Measurements from ENCODE around the gene ASB7. TPM values are rescaled to one million over a fixed set of nuclear protein-coding genes. Genes with fewer than 3 reads are reported as not detected.

ASB7 gene
- polyA plus RNA-seq, 4 donors: 4.2 to 11.1 (median 5.0) TPM

- Histone ChIP-seq H3K36me3 (ENCODE audit: control insufficient read depth in 3 of 3, insufficient read depth in 2 of 3, low read depth in 1 of 3, low read length in 3 of 3) (peaks cover 0 to 3% (median 0%) of the 10 kb centered on the region in 3 donors), H3K4me1 (ENCODE audit: control insufficient read depth in 3 of 3, insufficient read depth in 2 of 3, low read depth in 1 of 3, low read length in 2 of 3) (no peaks in the 10 kb centered on the region), H3K4me3 (ENCODE audit: low read depth in 1 of 3, low read length in 3 of 3) (no peak overlapping the region), H3K27ac (ENCODE audit: low read depth in 1 of 3, low read length in 2 of 3) (no peak overlapping the region), H3K27me3 (ENCODE audit: control insufficient read depth in 3 of 3, insufficient read depth in 3 of 3, low read length in 3 of 3) (no peaks in the 10 kb centered on the region), H3K9me3 (ENCODE audit: control insufficient read depth in 2 of 2, insufficient read depth in 1 of 2, low read depth in 1 of 2, low read length in 1 of 2) (no peaks in the 10 kb centered on the region)
- DNase-seq: no peak
- WGBS, 3 donors: 89 to 97% (median 96%) methylated on average over 5 of the region's 5 CpGs
- no peak for FAIRE-seq
Measured at GRCh38 chr15:100645671-100646070, 43.3 kb downstream of the ASB7 start.

GRCh38 chr15:100648951-100649350, 46.6 kb downstream of the ASB7 start:
- FAIRE-seq (no peak), DNase-seq (no peak)
- H3K4me1 ChIP-seq (ENCODE audit: control insufficient read depth in 3 of 3, insufficient read depth in 2 of 3, low read depth in 1 of 3, low read length in 2 of 3): no peaks in the 10 kb centered on the region
- H3K4me3 ChIP-seq (ENCODE audit: low read depth in 1 of 3, low read length in 3 of 3): no peak overlapping the region
- H3K27ac ChIP-seq (ENCODE audit: low read depth in 1 of 3, low read length in 2 of 3): no peak overlapping the region
- no peaks in the 10 kb centered on the region for H3K9me3 ChIP-seq (ENCODE audit: control insufficient read depth in 2 of 2, insufficient read depth in 1 of 2, low read depth in 1 of 2, low read length in 1 of 2)
- 91 to 94% (median 93%) methylated on average over 8 of the region's 8 CpGs for WGBS, 3 donors
- peaks cover 0 to 5% (median 0%) of the 10 kb centered on the region in 3 donors for H3K36me3 ChIP-seq (ENCODE audit: control insufficient read depth in 3 of 3, insufficient read depth in 2 of 3, low read depth in 1 of 3, low read length in 3 of 3)
- H3K27me3 ChIP-seq (ENCODE audit: control insufficient read depth in 3 of 3, insufficient read depth in 3 of 3, low read length in 3 of 3): no peaks in the 10 kb centered on the region

- H3K9me3 ChIP-seq (ENCODE audit: control insufficient read depth in 2 of 2, insufficient read depth in 1 of 2, low read depth in 1 of 2, low read length in 1 of 2): no peaks in the 10 kb centered on the region
- no peak overlapping the region for H3K27ac ChIP-seq (ENCODE audit: low read depth in 1 of 3, low read length in 2 of 3)
- no peak for DNase-seq
- no peaks in the 10 kb centered on the region for H3K27me3 ChIP-seq (ENCODE audit: control insufficient read depth in 3 of 3, insufficient read depth in 3 of 3, low read length in 3 of 3)
- no peaks in the 10 kb centered on the region for H3K4me1 ChIP-seq (ENCODE audit: control insufficient read depth in 3 of 3, insufficient read depth in 2 of 3, low read depth in 1 of 3, low read length in 2 of 3)
- peaks cover 0 to 5% (median 0%) of the 10 kb centered on the region in 3 donors for H3K36me3 ChIP-seq (ENCODE audit: control insufficient read depth in 3 of 3, insufficient read depth in 2 of 3, low read depth in 1 of 3, low read length in 3 of 3)
- no peak for FAIRE-seq
- H3K4me3 ChIP-seq (ENCODE audit: low read depth in 1 of 3, low read length in 3 of 3): no peak overlapping the region
- 51 to 71% (median 65%) methylated on average over 1 of the region's 1 CpG for WGBS, 3 donors
Measured at GRCh38 chr15:100650685-100651084, 48.3 kb downstream of the ASB7 start.

- Histone ChIP-seq H3K4me1 (ENCODE audit: control insufficient read depth in 3 of 3, insufficient read depth in 2 of 3, low read depth in 1 of 3, low read length in 2 of 3) (no peaks in the 10 kb centered on the region), H3K4me3 (ENCODE audit: low read depth in 1 of 3, low read length in 3 of 3) (no peak overlapping the region), H3K27me3 (ENCODE audit: control insufficient read depth in 3 of 3, insufficient read depth in 3 of 3, low read length in 3 of 3) (no peaks in the 10 kb centered on the region), H3K9me3 (ENCODE audit: control insufficient read depth in 2 of 2, insufficient read depth in 1 of 2, low read depth in 1 of 2, low read length in 1 of 2) (no peaks in the 10 kb centered on the region), H3K36me3 (ENCODE audit: control insufficient read depth in 3 of 3, insufficient read depth in 2 of 3, low read depth in 1 of 3, low read length in 3 of 3) (peaks cover 0 to 5% (median 0%) of the 10 kb centered on the region in 3 donors), H3K27ac (ENCODE audit: low read depth in 1 of 3, low read length in 2 of 3) (no peak overlapping the region)
- no peak for DNase-seq
- 77 to 90% (median 84%) methylated on average over 5 of the region's 5 CpGs for WGBS, 3 donors
- FAIRE-seq: no peak
Measured at GRCh38 chr15:100651253-100651652, 48.9 kb downstream of the ASB7 start.

- Histone ChIP-seq H3K27ac (ENCODE audit: low read depth in 1 of 3, low read length in 2 of 3) (no peak overlapping the region), H3K36me3 (ENCODE audit: control insufficient read depth in 3 of 3, insufficient read depth in 2 of 3, low read depth in 1 of 3, low read length in 3 of 3) (peaks cover 0 to 5% (median 0%) of the 10 kb centered on the region in 3 donors), H3K27me3 (ENCODE audit: control insufficient read depth in 3 of 3, insufficient read depth in 3 of 3, low read length in 3 of 3) (no peaks in the 10 kb centered on the region), H3K4me3 (ENCODE audit: low read depth in 1 of 3, low read length in 3 of 3) (no peak overlapping the region), H3K9me3 (ENCODE audit: control insufficient read depth in 2 of 2, insufficient read depth in 1 of 2, low read depth in 1 of 2, low read length in 1 of 2) (no peaks in the 10 kb centered on the region), H3K4me1 (ENCODE audit: control insufficient read depth in 3 of 3, insufficient read depth in 2 of 3, low read depth in 1 of 3, low read length in 2 of 3) (no peaks in the 10 kb centered on the region)
- DNase-seq (no peak), FAIRE-seq (no peak)
- WGBS, 3 donors: 82 to 94% (median 87%) methylated on average over 2 of the region's 2 CpGs
Measured at GRCh38 chr15:100652116-100652515, 49.7 kb downstream of the ASB7 start.

- no peak overlapping the region for H3K27ac ChIP-seq (ENCODE audit: low read depth in 1 of 3, low read length in 2 of 3)
- H3K27me3 ChIP-seq (ENCODE audit: control insufficient read depth in 3 of 3, insufficient read depth in 3 of 3, low read length in 3 of 3): no peaks in the 10 kb centered on the region
- no peak for DNase-seq
- FAIRE-seq: no peak
- H3K4me1 ChIP-seq (ENCODE audit: control insufficient read depth in 3 of 3, insufficient read depth in 2 of 3, low read depth in 1 of 3, low read length in 2 of 3): no peaks in the 10 kb centered on the region
- WGBS, 3 donors: 56 to 95% (median 86%) methylated on average over 1 of the region's 1 CpG
- H3K36me3 ChIP-seq (ENCODE audit: control insufficient read depth in 3 of 3, insufficient read depth in 2 of 3, low read depth in 1 of 3, low read length in 3 of 3): peaks cover 0 to 2% (median 0%) of the 10 kb centered on the region in 3 donors
- H3K4me3 ChIP-seq (ENCODE audit: low read depth in 1 of 3, low read length in 3 of 3): no peak overlapping the region
- no peaks in the 10 kb centered on the region for H3K9me3 ChIP-seq (ENCODE audit: control insufficient read depth in 2 of 2, insufficient read depth in 1 of 2, low read depth in 1 of 2, low read length in 1 of 2)
Measured at GRCh38 chr15:100653608-100654007, 51.2 kb downstream of the ASB7 start.

- Histone ChIP-seq H3K4me3 (ENCODE audit: low read depth in 1 of 3, low read length in 3 of 3) (no peak overlapping the region), H3K27ac (ENCODE audit: low read depth in 1 of 3, low read length in 2 of 3) (no peak overlapping the region), H3K36me3 (ENCODE audit: control insufficient read depth in 3 of 3, insufficient read depth in 2 of 3, low read depth in 1 of 3, low read length in 3 of 3) (no peaks in the 10 kb centered on the region), H3K27me3 (ENCODE audit: control insufficient read depth in 3 of 3, insufficient read depth in 3 of 3, low read length in 3 of 3) (peaks cover 0 to 5% (median 0%) of the 10 kb centered on the region in 3 donors), H3K9me3 (ENCODE audit: control insufficient read depth in 2 of 2, insufficient read depth in 1 of 2, low read depth in 1 of 2, low read length in 1 of 2) (no peaks in the 10 kb centered on the region), H3K4me1 (ENCODE audit: control insufficient read depth in 3 of 3, insufficient read depth in 2 of 3, low read depth in 1 of 3, low read length in 2 of 3) (no peaks in the 10 kb centered on the region)
- FAIRE-seq: no peak
- no peak for DNase-seq
- 84 to 90% (median 84%) methylated on average over 14 of the region's 14 CpGs for WGBS, 3 donors
Measured at GRCh38 chr15:100658895-100659294, 56.5 kb downstream of the ASB7 start.

GRCh38 chr15:100661156-100661555, 58.8 kb downstream of the ASB7 start:
- Histone ChIP-seq H3K4me1 (ENCODE audit: control insufficient read depth in 3 of 3, insufficient read depth in 2 of 3, low read depth in 1 of 3, low read length in 2 of 3) (no peaks in the 10 kb centered on the region), H3K36me3 (ENCODE audit: control insufficient read depth in 3 of 3, insufficient read depth in 2 of 3, low read depth in 1 of 3, low read length in 3 of 3) (no peaks in the 10 kb centered on the region), H3K9me3 (ENCODE audit: control insufficient read depth in 2 of 2, insufficient read depth in 1 of 2, low read depth in 1 of 2, low read length in 1 of 2) (no peaks in the 10 kb centered on the region), H3K27me3 (ENCODE audit: control insufficient read depth in 3 of 3, insufficient read depth in 3 of 3, low read length in 3 of 3) (peaks cover 0 to 5% (median 0%) of the 10 kb centered on the region in 3 donors), H3K27ac (ENCODE audit: low read depth in 1 of 3, low read length in 2 of 3) (no peak overlapping the region), H3K4me3 (ENCODE audit: low read depth in 1 of 3, low read length in 3 of 3) (no peak overlapping the region)
- DNase-seq (no peak), FAIRE-seq (no peak)
- WGBS, 3 donors: 84 to 88% (median 87%) methylated on average over 10 of the region's 10 CpGs

Measured in small intestine (tissue), 7 donors.